ENCODE data around the gene LRRK1. TPM values are rescaled to one million over a fixed set of nuclear protein-coding genes. Genes with fewer than 3 reads are reported as not detected.

The LRRK1 gene
- total and polyA plus RNA-seq, 2 of the 13 experiments (the other 11 are each of a cell fraction or from before 2014, with no cell fraction given): 0.13 to 1.2 TPM

GRCh38 chr15:101091080-101092017 is 172.2 kb downstream of the LRRK1 start (continued):
- no peak for TF ChIP-seq ARHGAP35 (CRISPR knock-in tag; IDR thresholded peaks at IDR 0.05; ENCODE audit: borderline replicate concordance)
- no peak; the same call in 1 of the 2 replicates for TF ChIP-seq ZNF605 (CRISPR knock-in tag; IDR thresholded peaks at IDR 0.05)
- TF ChIP-seq CEBPB (IDR thresholded peaks at IDR 0.05; ENCODE audit: borderline replicate concordance, low read depth, low read length): no peak
- TF ChIP-seq NFKBIZ (CRISPR knock-in tag; IDR thresholded peaks at IDR 0.05): no peak; the same call in 1 of the 2 replicates
- TF ChIP-seq, protein P1, sequence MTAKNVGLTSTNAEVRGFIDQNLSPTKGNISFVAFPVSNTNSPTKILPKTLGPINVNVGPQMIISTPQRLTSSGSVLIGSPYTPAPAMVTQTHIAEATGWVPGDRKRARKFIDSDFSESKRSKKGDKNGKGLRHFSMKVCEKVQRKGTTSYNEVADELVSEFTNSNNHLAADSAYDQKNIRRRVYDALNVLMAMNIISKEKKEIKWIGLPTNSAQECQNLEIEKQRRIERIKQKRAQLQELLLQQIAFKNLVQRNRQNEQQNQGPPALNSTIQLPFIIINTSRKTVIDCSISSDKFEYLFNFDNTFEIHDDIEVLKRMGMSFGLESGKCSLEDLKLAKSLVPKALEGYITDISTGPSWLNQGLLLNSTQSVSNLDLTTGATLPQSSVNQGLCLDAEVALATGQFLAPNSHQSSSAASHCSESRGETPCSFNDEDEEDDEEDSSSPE (CRISPR knock-in tag; IDR thresholded peaks at IDR 0.05): no peak
- TF ChIP-seq BRF2 (CRISPR knock-in tag; IDR thresholded peaks at IDR 0.05): no peak
- TF ChIP-seq KMT2A (CRISPR knock-in tag; IDR thresholded peaks at IDR 0.05): no peak; the same call in 1 of the 2 replicates
- TF ChIP-seq, protein P2, sequence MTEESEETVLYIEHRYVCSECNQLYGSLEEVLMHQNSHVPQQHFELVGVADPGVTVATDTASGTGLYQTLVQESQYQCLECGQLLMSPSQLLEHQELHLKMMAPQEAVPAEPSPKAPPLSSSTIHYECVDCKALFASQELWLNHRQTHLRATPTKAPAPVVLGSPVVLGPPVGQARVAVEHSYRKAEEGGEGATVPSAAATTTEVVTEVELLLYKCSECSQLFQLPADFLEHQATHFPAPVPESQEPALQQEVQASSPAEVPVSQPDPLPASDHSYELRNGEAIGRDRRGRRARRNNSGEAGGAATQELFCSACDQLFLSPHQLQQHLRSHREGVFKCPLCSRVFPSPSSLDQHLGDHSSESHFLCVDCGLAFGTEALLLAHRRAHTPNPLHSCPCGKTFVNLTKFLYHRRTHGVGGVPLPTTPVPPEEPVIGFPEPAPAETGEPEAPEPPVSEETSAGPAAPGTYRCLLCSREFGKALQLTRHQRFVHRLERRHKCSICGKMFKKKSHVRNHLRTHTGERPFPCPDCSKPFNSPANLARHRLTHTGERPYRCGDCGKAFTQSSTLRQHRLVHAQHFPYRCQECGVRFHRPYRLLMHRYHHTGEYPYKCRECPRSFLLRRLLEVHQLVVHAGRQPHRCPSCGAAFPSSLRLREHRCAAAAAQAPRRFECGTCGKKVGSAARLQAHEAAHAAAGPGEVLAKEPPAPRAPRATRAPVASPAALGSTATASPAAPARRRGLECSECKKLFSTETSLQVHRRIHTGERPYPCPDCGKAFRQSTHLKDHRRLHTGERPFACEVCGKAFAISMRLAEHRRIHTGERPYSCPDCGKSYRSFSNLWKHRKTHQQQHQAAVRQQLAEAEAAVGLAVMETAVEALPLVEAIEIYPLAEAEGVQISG (CRISPR knock-in tag; IDR thresholded peaks at IDR 0.05): 0 out of 2 replicates have a peak, but pooled peaks have one; percentile 51
- no peak for TF ChIP-seq ZBTB39 (CRISPR knock-in tag; IDR thresholded peaks at IDR 0.05)
- TF ChIP-seq ZNF607 (CRISPR knock-in tag; IDR thresholded peaks at IDR 0.05; ENCODE audit: borderline replicate concordance): peak; percentile 13; the same call in 1 of the 2 replicates
- TF ChIP-seq, protein P3, sequence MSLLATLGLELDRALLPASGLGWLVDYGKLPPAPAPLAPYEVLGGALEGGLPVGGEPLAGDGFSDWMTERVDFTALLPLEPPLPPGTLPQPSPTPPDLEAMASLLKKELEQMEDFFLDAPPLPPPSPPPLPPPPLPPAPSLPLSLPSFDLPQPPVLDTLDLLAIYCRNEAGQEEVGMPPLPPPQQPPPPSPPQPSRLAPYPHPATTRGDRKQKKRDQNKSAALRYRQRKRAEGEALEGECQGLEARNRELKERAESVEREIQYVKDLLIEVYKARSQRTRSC (CRISPR knock-in tag; IDR thresholded peaks at IDR 0.05; ENCODE audit: low read depth): no peak
- TF ChIP-seq NR2F1 (CRISPR knock-in tag; IDR thresholded peaks at IDR 0.05): peak; percentile 87
- TF ChIP-seq PRPF4 (IDR thresholded peaks at IDR 0.05; ENCODE audit: low read depth, low read length, poor library complexity, severe bottlenecking): no peak
- no peak for TF ChIP-seq PTBP1 (IDR thresholded peaks at IDR 0.05; ENCODE audit: low read depth, low read length, poor library complexity, severe bottlenecking)
- TF ChIP-seq POLR2AphosphoS5 (IDR thresholded peaks at IDR 0.05; ENCODE audit: low read depth, low read length): no peak
- no peak; the same call in 1 of the 2 replicates for TF ChIP-seq SAFB2 (CRISPR knock-in tag; IDR thresholded peaks at IDR 0.05; ENCODE audit: borderline replicate concordance, low read depth)
- no peak for TF ChIP-seq SYNCRIP (IDR thresholded peaks at IDR 0.05; ENCODE audit: insufficient read depth, low read depth, low read length)
- peak; percentile 65 for TF ChIP-seq DMAP1 (CRISPR knock-in tag; IDR thresholded peaks at IDR 0.05)
- peak; percentile 64; the same call in 1 of the 2 replicates for TF ChIP-seq ZNF331 (CRISPR knock-in tag; IDR thresholded peaks at IDR 0.05)
- TF ChIP-seq BRCA1 (CRISPR knock-in tag; IDR thresholded peaks at IDR 0.05): no peak
- TF ChIP-seq GZF1 (CRISPR knock-in tag; IDR thresholded peaks at IDR 0.05): no peak
